ENCODE results near the gene SNRPD1.
"Not testable (repeated sequence)": the region's sequence is repeated elsewhere in the genome, so short reads cannot be mapped to it uniquely, and the experiment has no call there.

Gene SNRPD1

GRCh38 chr18:21662581-21662980, 50.5 kb downstream of the SNRPD1 start:
- Histone ChIP-seq H3K36me3 (ENCODE audit: control insufficient read depth, insufficient read depth, low read length) (no peaks in the 10 kb centered on the region), H3K4me3 (ENCODE audit: low read depth, low read length) (no peak overlapping the region), H3K9me3 (ENCODE audit: control insufficient read depth, low read length) (no peaks in the 10 kb centered on the region), H3K79me2 (no peaks in the 10 kb centered on the region), H3K4me1 (no peaks in the 10 kb centered on the region), H3K4me2 (ENCODE audit: low read length) (no peak overlapping the region), H3K27ac (no peak overlapping the region), H3K27me3 (ENCODE audit: control insufficient read depth, insufficient read depth, low read length) (no peaks in the 10 kb centered on the region), H2AFZ (no peak overlapping the region), H3K9ac (no peak overlapping the region)
- no peak for TF ChIP-seq CTCF (IDR thresholded peaks at IDR 0.05)

- Histone ChIP-seq H3K9me3 (ENCODE audit: control insufficient read depth, low read length) (no peaks in the 10 kb centered on the region), H3K79me2 (no peaks in the 10 kb centered on the region), H3K36me3 (ENCODE audit: control insufficient read depth, insufficient read depth, low read length) (no peaks in the 10 kb centered on the region), H3K27ac (no peak overlapping the region), H3K4me2 (ENCODE audit: low read length) (no peak overlapping the region), H2AFZ (no peak overlapping the region), H3K9ac (no peak overlapping the region), H3K4me3 (ENCODE audit: low read depth, low read length) (no peak overlapping the region), H3K4me1 (no peaks in the 10 kb centered on the region), H3K27me3 (ENCODE audit: control insufficient read depth, insufficient read depth, low read length) (no peaks in the 10 kb centered on the region)
- TF ChIP-seq CTCF (IDR thresholded peaks at IDR 0.05) = no peak
Measured at GRCh38 chr18:21663578-21663977, 51.5 kb downstream of the SNRPD1 start.

GRCh38 chr18:21664069-21664468, 52.0 kb downstream of the SNRPD1 start:
- Histone ChIP-seq H3K9me3 (ENCODE audit: control insufficient read depth, low read length) (no peaks in the 10 kb centered on the region), H2AFZ (no peak overlapping the region), H3K9ac (no peak overlapping the region), H3K4me3 (ENCODE audit: low read depth, low read length) (no peak overlapping the region), H3K27me3 (ENCODE audit: control insufficient read depth, insufficient read depth, low read length) (no peaks in the 10 kb centered on the region), H3K79me2 (no peaks in the 10 kb centered on the region), H3K4me2 (ENCODE audit: low read length) (no peak overlapping the region), H3K27ac (no peak overlapping the region), H3K36me3 (ENCODE audit: control insufficient read depth, insufficient read depth, low read length) (no peaks in the 10 kb centered on the region), H3K4me1 (no peaks in the 10 kb centered on the region)
- no peak for TF ChIP-seq CTCF (IDR thresholded peaks at IDR 0.05)

- H3K4me2 ChIP-seq (ENCODE audit: low read length) = no peak overlapping the region
- no peaks in the 10 kb centered on the region for H3K9me3 ChIP-seq (ENCODE audit: control insufficient read depth, low read length)
- H3K27ac ChIP-seq = no peak overlapping the region
- no peak overlapping the region for H3K9ac ChIP-seq
- H3K27me3 ChIP-seq (ENCODE audit: control insufficient read depth, insufficient read depth, low read length) = no peaks in the 10 kb centered on the region
- TF ChIP-seq CTCF (IDR thresholded peaks at IDR 0.05) = no peak
- no peaks in the 10 kb centered on the region for H3K4me1 ChIP-seq
- no peak overlapping the region for H3K4me3 ChIP-seq (ENCODE audit: low read depth, low read length)
- H3K36me3 ChIP-seq (ENCODE audit: control insufficient read depth, insufficient read depth, low read length) = no peaks in the 10 kb centered on the region
- no peaks in the 10 kb centered on the region for H3K79me2 ChIP-seq
- no peak overlapping the region for H2AFZ ChIP-seq
Measured at GRCh38 chr18:21669736-21670285, 57.7 kb downstream of the SNRPD1 start.

GRCh38 chr18:21672521-21673267, 60.6 kb downstream of the SNRPD1 start:
- Histone ChIP-seq H3K27me3 (ENCODE audit: control insufficient read depth, insufficient read depth, low read length) (no peaks in the 10 kb centered on the region), H3K79me2 (no peaks in the 10 kb centered on the region), H3K9me3 (ENCODE audit: control insufficient read depth, low read length) (no peaks in the 10 kb centered on the region), H3K4me2 (ENCODE audit: low read length) (no peak overlapping the region), H3K4me3 (ENCODE audit: low read depth, low read length) (no peak overlapping the region), H3K4me1 (no peaks in the 10 kb centered on the region), H2AFZ (no peak overlapping the region), H3K27ac (no peak overlapping the region), H3K36me3 (ENCODE audit: control insufficient read depth, insufficient read depth, low read length) (no peaks in the 10 kb centered on the region), H3K9ac (no peak overlapping the region)
- TF ChIP-seq CTCF (IDR thresholded peaks at IDR 0.05) = no peak

GRCh38 chr18:21675354-21675753, 63.2 kb downstream of the SNRPD1 start:
- not testable (repeated sequence) for H3K9ac ChIP-seq; H3K4me2 ChIP-seq (ENCODE audit: low read length); H2AFZ ChIP-seq; H3K79me2 ChIP-seq; H3K4me3 ChIP-seq (ENCODE audit: low read depth, low read length); H3K27ac ChIP-seq; H3K36me3 ChIP-seq (ENCODE audit: control insufficient read depth, insufficient read depth, low read length); H3K27me3 ChIP-seq (ENCODE audit: control insufficient read depth, insufficient read depth, low read length); H3K9me3 ChIP-seq (ENCODE audit: control insufficient read depth, low read length); H3K4me1 ChIP-seq
